TTC549 (cell line): Measurements from ENCODE around the gene CDH12.
A peak's percentile ranks its signal among the peaks of the same experiment; 100 is the strongest.

Experiments
- FAIRE-seq: peaks from 2 replicates; lab custom pipeline; 2012; peaks lifted over from hg19 to GRCh38; lab: Jason Lieb, UNC

Gene CDH12

DNA sequence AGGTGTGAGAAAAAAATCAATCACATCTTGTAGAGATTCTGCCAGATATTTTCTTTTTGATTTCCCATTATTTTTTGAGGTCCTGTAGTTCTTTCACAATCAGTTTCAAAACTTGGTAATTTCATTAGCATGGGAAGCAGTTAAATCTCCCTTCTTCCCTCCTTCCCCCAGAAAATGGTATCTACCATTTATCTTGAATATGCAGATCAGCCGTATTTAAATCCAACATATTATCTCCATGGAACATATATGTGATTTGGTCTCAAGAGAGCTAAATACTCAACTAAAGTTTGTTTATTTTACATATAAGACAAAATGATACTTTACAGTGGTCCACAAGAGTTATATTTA, 1034.8 kb downstream of the CDH12 start:
- FAIRE-seq, result no peak

DNA sequence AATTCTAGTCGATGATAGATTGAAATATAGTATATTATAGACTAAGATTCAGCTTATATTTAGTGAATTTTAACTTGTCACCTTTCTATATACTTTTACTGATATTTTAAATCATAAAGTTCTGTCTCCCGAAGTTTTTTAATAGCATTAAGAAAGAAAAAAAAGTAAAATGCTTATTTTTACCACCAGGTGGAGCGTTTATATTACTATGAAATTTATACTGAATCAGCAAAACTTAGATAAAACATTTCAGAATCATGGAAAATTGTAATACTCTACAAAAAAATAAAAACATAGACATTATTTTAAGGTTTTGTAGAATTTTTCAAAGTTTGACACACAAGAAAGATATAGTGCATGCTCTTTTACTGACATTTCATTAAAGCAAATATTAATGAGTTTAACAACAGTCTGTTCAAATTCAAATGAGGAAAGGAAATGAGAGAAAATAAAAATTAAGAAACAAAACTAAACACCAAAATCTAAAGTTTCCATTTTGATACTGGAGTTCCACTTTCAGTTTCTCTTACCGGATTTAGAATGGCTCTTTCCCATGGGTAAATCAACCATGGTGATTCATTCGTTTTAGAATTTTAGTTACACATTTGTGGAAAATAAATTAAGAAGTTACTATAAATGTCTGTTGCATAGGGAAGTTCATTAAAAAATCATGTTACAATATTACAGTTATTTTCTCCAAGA, 1035.3 kb downstream of the CDH12 start:
- peak; percentile 53 for FAIRE-seq

DNA sequence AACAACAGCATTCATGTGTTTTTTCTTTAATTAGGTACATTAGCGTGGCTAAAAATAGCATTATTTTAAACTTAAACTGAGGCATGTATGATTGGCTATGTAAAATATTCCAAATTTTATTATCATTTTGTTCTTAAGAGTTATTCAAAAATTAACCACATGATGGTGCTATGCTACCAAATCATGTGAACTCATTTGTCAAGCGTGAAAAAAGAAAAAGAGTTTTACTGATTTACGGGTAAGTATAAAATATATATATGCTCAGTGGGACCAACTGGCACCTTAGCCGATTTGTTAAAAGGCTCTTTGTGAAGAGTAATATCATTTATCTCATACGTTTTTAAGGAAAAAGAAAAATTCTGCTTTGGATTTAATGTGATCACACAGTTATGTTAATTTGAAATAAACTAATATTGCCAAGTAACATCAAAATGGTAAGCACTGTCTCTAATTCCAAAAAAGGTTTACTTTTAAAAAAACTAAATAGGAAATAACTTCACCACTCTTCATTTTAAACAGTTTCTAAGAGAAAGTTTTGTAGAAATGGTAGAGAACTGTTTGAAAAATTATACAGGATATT, 1042.3 kb downstream of the CDH12 start:
- FAIRE-seq, result peak; percentile 17

DNA sequence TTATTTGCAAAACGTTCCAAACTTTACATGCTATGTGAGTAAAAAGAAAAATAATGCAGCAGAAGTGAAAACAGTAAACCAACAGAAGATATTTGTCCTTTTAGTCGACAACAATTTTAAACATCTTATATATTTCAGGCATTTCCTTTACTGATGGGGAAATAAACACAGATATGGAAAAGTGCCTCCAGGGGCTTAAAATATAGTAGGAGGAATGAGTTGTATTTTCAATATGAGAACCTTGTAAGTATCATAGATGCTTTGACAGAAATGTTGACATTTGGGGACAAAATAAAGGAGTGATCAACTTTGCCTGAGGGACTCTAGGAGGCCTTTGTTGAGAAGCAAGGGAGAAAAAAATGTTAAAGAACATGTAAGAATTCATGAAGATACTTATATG, 1043.5 kb downstream of the CDH12 start:
- no peak for FAIRE-seq

DNA sequence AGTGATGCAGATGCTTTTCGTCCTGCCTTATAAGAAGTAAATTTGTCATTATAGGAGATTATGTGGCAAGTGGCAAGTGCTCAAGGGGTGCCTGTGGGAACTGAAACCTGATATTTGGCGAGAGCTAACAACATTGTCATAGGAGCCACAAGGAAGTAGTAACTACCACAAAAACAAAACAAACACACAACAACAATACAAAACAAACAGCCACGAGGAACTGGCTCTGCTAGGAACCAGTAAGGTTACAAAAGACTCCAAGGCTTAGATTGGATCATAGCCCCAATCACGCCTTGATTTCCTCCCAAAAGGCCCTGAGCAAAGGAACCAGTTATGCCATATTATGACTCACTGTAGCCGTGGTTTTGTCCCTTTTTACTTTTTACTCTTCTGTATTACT, 1045.2 kb downstream of the CDH12 start:
- FAIRE-seq, result no peak

DNA sequence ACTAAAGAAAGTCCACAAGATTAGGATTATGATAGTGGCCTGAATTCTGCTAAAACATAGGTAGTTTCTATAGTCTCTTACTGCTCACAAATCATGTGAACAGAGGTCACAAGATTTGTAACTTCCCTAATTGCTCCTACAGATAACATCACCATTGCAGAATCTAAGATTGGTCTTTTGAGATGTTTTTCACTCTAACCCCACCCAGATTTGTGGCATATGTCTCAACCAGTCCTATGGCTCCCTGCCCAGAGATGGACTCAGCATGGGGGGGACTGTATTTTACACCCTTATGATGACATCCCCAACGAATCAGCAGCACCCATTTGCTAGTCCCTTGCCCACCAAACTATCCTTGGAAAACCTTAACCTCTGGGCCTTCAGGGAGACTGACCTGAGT, 1046.2 kb downstream of the CDH12 start:
- no peak for FAIRE-seq

DNA sequence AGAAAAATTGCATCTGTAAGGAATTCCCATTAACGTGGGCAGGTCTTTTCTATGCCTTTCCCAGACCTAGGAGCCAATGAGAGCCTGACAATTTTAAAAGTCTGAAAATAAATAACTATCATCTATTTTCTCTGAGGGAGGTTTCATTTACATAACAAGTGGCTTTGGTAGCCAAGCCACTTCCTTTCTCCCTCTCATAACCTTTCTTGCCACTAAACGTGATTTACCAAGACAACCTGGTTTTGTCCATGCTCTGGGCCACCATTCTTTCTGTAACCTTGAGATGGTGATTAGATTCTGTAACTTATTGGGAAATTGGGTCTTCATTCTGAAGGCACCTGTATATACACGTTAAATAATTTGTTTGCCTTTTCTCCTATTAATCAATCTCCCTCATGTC, 1046.9 kb downstream of the CDH12 start:
- FAIRE-seq, result no peak

DNA sequence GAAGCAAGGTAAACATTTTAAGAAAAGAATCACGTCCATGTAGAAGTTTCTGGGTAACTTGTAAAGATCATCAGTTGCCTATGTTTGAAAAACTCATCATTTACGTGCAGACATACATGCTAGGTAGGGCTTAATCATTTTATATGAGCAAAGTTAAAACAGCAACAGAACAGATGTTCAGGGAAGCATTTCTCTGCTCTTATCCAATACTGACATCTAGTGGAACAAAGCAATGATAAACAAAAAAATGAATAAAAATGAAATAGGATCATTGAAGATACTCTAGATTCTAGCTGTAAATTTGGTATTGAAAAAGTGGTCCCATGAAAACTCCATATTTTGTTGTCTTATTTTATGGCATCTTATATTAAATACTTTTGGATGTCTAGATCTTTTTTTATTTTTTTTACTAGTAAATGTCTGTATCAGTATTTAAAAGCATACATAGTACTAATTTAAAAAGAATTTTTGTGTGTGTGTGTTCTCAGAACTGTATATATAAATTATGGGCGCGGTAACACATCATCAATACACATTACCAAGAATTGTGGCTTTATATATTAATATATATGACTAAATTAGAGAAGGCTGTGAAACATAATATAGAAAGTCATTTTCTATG, 1050.2 kb downstream of the CDH12 start:
- peak; percentile 65 for FAIRE-seq

DNA sequence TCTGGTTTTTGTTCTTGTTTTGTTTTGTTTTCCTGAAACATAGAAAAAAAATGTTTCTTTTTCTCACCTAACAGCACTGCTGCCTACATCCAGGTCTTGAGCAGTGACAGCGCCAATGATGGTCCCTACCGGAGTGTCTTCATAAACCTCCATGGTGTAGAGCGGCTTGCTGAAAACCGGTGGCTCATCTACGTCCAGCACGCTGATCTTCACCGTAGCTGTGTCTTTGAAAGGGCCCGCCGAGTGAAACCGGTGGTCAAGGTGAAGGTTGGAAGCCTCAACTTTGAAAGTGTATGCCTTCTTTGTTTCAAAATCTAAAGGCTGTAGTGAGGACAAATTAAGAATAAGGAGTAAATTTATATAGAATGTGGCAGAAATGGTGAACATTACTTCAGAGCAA, 1051.0 kb downstream of the CDH12 start:
- no peak for FAIRE-seq

DNA sequence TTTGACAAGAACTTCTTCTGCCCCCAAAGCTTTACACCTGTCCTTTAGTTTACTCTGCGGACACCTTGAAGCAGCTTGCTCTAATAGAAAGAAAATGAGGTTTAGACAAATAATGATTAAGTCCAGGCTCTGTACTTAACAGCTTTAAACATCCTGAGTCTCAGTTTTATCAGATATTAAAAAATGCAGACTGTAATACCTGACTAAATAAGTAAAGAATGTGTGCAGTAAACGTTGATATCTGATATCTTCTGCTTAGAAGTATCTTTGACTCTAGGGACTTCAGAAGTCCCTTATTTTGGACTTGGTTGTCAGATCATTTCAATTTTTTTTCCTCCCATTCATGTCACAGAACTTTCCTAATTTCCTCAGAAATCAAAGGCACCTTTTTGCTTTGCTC, 1060.4 kb downstream of the CDH12 start:
- FAIRE-seq, result no peak

DNA sequence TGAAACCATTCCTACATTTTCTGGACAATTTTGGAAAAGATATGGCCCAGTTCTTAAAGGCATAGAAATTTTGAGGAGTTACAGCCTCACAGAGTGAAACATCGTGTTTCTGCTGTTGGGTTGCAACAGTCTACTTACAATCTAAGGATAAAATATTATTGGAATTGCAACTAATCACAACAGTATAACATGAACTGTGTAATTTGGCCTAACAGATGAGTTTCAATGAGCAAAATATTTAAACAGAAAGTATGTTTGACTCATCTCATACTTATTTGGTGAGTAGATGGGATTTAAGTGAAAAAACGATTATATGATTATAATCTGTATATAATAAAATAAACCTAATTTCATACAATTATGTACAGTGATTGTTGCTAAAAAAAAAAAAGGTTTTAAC, 1061.8 kb downstream of the CDH12 start:
- FAIRE-seq, result no peak

DNA sequence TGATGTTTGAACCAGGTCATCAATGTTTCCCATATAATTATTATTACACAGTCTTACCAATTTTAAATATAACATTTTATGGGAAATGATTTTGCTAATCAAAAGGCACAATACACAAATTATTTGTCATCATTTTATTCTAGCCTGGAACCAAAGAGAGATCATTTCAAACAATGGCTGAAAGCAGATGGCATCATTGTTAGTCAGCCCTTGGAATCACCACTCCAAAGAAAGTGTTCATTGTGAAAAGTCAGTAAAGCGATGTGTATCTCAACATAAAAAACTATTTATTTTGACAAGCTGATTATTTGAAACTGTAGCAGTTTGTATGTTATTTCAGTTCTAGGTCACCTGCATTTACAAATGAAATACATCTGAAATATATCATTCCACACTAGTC, 1068.7 kb downstream of the CDH12 start:
- FAIRE-seq, result no peak

DNA sequence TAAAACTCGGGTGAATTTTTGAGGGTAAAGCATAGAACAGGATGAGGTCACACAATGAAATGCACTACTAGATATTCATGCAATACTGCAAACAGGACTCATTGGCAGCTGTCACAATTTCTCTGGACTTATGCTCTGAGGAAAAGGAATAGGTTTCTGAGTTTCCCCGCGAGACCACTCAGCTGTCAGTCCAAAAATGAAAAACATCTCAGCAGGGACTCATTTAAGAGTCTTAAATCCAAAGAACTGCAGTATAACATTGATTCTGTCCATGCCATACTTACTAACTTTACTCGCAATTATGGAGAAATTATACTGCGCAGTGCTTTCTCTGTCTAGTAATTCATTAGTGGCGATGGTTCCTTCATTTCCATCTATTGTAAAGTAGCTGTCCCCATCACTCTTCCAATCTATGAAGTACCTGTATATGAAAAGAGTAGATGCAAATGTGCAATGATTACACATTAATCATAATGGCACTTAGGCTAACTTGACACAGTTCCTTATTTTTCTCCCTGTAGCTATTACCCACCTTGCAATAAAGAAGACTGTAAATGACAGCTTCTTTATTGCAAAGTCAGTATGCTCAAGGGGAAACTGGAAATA, 1070.0 kb downstream of the CDH12 start:
- FAIRE-seq, result no peak

DNA sequence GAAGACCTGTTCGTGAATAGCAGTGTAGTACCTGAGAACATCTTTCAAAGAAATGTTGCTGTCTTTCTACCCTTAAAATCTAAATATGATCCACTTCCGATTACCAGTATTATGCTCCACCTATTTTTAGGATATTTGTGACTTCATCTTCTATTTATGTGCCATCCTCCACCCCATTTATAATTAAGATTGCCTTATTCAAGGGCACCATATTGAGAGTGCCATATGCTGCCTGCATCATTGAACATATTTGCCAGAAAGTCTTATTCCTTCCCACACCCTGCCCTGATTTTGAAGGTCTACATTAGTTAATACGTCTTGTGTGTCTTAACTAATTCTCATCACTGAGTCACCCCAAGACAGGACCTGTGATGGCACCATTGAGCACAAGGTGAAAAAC, 1076.7 kb downstream of the CDH12 start:
- FAIRE-seq, result no peak

DNA sequence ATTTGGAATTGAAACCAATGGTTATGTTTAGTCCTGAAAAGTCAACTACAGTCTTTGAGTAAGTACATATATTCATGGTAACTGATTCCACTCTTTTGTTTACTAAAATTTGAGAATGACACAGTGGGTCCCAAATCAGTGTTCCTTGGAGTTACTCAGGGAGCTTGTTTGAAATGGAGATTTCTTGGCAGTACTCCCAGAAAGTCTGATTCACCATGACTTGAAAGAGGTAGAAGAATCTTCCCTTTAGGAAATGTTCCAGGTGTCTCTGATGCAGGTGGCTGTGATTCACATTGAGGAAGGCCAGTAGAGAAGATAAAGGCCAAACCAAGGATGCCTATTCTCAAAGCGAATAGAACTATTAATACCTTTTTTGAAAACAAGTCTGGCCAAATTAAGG, 1078.3 kb downstream of the CDH12 start:
- FAIRE-seq, result no peak

DNA sequence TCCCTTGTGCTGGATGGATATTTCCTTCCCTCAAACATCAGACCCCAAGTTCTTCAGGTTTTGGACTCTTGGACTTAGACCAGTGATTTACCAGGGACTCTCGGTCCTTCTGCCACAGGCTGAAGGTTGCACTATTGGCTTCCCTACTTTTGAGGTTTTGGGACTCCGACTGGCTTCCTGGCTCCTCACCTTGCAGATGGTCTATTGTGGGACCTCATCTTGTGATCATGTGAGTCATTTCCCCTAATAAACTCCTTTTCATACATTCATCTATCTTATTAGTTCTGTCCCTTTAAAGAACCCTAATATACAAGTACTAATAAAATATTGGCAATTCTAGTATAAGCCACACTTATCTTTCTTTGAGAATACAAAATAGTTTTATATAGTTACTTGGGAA, 1078.9 kb downstream of the CDH12 start:
- FAIRE-seq, result no peak

DNA sequence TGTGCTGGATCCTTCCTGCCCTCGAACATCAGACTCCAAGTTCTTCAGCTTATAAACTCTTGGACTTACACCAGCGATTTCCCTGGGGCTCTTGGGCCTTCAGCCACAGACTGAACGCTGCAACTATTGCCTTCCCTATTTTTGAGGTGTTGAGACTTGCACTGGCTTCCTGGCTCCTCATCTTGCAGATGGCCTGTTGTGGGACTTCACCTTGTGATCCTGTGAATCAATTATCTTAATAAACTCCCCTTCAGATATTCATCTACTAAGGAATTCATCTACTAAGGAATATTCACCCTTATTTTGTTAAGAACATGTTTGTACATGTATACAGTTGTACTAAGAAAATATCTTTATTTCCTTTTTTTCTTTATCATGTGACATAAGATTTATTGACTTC, 1079.7 kb downstream of the CDH12 start:
- FAIRE-seq, result no peak

DNA sequence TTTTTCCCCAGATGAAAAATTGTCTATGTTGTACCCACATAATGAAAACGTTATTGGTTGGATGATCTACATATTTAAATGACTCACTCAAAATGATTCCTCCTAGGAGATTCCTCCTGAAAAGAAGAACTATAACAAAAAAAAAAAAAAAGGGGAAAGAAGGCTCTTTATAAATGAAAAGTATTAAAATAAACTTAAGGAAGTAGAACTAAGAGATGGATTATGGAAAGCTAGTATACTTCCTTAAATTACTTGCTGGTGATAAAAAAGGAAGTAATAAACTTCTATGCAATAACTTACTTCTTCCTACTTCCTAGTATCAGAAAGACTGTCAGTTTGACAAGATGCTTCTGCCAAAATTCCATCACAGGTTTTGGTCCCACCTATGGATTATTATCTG, 1087.7 kb downstream of the CDH12 start:
- FAIRE-seq, result no peak

DNA sequence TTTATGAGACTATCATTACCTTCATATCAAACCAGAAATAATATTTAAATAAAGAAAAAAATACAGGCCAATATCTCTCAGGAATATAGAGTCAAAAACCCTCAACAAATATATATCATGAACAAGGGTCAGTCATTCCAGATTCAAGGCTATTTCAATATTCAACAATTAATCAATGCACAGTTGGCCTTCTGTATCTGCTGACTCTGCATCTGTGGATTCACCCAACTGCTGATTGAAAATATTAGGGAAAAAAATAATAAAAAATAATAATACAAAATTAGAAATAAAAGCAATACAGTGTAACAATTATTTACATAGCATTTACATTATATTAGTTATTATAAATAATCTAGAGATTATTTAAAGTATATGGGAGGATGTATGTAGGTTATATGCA, 1114.0 kb downstream of the CDH12 start:
- FAIRE-seq, result no peak

DNA sequence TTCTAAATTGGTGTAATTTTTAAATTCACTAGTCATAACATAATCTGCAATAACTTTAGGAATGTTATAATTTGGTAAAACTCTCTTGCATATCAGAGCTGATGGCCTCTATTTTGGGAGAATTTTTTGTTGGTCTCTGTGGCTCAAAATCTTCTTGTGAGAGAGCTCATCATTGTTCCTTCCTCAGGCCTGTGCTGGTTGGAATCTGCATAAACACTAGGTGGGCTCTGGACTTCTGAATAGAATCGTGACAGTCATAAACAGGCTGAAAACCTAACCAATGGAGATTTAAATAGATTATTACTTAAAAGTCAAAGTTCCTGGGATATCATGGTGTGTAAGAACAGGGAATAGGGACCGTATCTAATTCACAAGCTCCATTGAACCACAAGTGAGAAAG, 1129.6 kb downstream of the CDH12 start:
- no peak for FAIRE-seq

DNA sequence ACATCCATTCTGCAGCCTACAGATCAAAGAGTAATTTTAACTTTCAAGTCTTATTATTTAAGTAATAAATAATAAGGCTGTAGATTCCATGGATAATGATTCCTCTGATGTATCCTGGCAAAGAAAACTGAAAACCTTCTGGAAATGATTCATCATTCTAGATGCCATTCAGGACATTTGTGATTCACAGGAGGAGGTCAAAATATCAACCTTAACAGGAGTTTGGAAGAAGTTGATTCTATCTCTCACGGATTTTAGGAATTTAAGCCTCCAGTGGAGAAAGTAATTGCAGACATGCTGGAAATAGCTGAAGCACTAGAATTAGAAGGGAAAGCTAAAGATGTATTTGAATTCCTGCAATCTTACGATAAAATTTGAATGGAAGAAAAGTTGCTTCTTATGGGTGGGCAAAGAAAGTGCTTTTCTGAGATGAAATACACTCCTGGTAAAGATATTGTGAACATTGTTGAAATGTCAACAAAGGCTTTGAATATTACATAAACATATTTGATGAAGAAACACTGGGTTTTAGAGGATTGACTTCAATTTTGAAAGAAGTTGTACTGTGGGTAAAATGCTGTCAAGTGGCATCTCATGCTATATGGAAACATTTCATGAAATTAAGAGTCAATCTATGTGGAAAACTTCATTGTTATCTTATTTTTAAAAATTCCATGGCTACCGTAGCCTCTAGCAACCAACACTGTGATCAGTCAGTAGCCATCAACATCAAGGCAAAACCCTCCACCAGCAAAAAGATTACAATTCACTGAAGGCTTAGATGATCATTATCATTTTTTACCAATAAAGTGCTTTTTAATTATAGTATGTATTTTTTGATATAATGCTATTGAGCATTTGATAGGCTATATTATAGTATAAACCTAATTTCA, 1141.0 kb downstream of the CDH12 start:
- no peak for FAIRE-seq

DNA sequence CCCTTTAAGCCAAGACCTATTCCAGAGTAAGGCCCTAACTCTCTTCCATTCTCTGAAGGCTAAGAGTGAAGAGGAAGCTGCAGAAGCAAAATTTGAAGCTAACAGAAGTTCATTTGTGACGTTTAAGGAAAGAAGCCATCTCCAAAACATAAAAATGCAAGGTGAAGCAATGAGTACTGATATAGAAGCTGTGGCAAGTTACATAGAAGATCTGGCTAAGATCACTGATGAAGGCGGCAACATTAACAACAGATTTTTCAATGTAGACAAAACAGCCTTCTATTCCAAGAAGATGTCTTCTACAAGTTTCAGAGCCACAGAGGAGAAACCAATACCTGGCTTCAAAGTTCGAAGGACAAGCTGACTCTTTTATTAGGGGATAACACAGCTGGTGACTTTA, 1143.4 kb downstream of the CDH12 start:
- FAIRE-seq, result no peak
